ENCODE results near the gene CELSR1.

DNA sequence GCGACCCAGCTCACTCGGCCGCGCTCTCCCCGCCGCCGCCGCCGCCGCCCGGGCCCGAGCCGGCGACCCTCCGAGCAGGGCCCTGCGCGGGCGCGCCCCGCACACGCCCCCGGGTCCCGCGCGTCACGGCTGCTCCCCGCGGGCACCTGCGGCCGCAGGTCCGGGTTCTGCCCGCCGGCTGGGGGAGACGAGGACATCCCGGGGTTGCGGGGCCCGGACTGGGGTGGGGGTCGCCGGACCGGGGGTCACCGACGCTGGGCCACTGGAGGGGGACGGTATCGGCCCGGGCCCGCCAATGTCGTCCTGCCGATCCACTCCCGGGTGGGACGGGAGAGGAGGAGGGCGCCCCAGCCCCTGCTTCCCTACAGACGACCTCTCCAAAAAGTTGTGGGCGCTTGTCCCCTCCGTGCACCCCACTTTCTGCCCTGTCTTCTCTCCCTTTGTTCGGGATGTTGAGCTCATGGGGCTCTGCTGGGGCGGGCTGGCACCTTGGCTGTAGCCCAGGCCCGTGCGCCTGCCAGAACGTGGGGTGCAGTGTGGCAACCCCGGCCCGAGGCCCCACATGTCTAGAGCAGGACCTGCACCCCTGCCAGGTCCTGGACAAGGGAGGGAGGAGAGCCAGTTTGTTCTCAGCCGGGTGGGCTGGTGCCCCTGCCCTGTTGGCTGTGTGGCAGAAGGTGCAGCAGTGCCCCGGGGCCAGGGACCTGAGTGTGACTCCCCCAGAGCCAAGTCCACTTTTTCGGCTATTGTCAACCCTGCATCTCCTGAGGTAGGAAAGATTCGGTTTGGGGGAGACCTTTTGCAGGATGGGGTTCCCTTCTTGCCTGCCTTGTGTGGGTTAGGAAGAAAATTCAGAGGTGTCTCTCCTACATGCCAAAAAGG lies 40.2 kb upstream of the CELSR1 start:
- TF ChIP-seq, protein P1, sequence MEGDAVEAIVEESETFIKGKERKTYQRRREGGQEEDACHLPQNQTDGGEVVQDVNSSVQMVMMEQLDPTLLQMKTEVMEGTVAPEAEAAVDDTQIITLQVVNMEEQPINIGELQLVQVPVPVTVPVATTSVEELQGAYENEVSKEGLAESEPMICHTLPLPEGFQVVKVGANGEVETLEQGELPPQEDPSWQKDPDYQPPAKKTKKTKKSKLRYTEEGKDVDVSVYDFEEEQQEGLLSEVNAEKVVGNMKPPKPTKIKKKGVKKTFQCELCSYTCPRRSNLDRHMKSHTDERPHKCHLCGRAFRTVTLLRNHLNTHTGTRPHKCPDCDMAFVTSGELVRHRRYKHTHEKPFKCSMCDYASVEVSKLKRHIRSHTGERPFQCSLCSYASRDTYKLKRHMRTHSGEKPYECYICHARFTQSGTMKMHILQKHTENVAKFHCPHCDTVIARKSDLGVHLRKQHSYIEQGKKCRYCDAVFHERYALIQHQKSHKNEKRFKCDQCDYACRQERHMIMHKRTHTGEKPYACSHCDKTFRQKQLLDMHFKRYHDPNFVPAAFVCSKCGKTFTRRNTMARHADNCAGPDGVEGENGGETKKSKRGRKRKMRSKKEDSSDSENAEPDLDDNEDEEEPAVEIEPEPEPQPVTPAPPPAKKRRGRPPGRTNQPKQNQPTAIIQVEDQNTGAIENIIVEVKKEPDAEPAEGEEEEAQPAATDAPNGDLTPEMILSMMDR (conservative IDR thresholded peaks at IDR 0.05 in 1 of 2, IDR thresholded peaks at IDR 0.05 in 1 of 2; ENCODE audit: low read depth in 1 of 2, low read length in 2 of 2), result no peak
- TF ChIP-seq EZH2 (IDR thresholded peaks at IDR 0.05; ENCODE audit: low read length, missing control alignments), result no peak
